Measurements from ENCODE around the gene ALK.

Gene ALK

DNA sequence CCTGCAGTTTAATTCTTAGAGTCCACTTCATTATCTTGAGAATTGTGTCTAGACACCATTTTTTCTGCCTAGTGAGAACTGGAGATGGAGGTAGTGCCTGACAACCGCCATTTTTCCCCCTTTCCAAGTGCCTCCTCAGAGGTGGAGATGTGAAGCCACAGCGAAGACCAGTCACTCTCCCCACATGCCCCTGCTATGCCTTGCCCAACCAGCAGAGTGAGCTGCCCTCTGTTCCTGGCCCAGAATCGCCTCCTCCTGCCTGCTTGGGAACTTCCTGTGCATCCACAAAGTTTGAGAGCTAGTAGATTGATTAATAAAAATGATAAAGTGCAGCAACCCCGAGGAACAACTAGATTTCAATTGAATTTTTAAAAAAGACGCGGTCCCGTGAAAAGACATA, 682.9 kb downstream of the ALK start:
- DNase-seq: peak; percentile 63

DNA sequence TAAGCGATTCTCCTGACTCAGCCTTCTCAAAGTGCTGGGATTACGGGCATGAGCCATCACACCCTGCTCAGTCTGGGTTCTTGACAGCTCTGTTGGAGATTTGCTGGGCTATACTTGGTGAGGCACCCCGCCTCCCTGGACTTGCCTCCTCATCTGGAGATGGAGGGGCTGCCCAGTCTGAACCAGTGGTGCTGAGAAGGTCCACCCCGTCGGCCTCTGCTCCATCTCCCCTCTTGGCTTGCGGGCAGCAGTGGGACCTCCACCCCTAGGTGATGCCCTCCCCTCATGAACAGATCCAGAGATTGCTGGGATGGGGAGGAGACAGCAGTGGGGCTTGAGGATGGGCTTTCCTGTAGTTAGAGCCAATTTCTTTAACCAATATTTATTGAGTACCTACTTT, 685.3 kb downstream of the ALK start:
- no peak for DNase-seq

DNA sequence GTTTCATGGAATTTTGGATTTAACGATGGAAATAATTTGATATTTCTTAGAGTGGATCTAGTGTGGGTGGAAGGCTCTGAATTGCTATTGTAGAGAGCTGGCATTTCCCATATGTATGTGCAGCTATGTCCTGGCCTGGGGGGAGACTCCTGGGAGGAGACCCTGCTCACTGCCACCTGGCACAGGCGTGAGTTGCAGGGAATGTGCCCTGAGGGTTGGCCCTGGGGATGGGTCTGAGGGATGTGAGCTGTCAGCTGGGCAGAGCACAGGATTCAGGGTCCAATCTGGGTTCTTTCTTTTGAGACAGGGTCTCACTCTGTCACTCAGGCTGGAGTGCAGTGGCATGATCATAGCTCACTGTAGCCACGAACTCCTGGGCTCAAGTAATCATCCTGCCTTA, 686.0 kb downstream of the ALK start:
- DNase-seq: no peak

DNA sequence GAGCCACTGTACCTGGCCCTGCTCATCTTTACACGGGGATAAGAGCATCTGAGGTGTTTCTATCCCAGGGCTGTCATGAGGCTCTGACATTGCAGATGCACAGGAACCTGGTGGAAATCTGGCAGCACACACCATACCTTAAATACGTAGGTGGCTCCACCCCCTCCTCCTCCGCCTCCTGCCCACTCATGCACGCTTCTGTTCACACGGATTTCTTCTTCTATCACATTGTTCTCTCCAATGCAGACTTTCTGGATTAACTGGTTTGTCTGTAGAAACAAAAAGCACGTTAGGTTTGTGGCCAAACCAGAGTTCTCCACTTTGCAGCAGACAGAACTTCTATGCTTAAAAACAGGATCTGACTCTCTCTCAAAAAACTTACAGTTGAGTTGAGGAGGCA, 688.0 kb downstream of the ALK start:
- no peak for DNase-seq

- DNase-seq: no peak
Measured at GRCh38 chr2:29232041-29232440, 689.3 kb downstream of the ALK start.

DNA sequence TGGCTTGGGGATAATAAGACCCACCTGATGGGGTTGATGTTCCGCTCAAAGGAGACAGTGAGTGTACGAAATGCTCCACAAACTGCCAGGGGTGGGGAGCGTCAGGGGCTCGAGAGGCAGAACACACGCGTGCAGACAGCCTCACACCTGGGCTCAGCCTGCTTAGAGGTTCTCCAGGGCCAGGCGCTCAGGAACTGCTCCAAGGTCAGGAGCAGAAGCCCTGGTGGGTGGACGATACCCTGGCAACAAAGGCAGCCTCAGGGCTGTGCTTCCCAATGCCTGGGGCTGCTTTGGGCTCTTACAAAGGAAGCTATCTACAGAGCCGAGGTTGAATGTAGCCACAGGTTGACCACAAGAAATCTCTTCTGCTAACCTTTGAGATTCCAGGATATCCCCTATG, 691.7 kb downstream of the ALK start:
- DNase-seq: no peak

DNA sequence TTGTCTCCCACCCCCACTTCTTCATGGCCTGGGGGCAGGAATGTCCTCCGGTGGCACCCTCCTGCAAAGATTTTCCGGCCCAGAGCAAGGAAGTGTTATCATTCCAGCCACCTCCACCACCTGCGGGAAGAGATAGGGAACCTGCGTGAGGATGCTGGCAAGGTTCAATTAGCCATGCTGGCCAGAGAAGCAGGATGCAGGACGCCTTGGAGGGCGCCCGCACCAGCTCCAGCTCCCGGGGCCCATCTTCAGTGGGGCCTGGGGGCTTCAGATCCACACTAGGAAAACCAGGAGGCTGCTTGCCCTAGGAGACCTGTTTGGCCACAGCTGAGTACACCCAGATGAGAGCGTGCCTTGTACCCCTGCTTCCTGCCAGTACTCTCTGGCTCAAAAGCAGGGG, 692.4 kb downstream of the ALK start:
- no peak for DNase-seq

- DNase-seq: peak; percentile 15
Measured at GRCh38 chr2:29227935-29228675, 693.3 kb downstream of the ALK start.

- no peak for DNase-seq
Measured at GRCh38 chr2:29226808-29227207, 694.6 kb downstream of the ALK start.

DNA sequence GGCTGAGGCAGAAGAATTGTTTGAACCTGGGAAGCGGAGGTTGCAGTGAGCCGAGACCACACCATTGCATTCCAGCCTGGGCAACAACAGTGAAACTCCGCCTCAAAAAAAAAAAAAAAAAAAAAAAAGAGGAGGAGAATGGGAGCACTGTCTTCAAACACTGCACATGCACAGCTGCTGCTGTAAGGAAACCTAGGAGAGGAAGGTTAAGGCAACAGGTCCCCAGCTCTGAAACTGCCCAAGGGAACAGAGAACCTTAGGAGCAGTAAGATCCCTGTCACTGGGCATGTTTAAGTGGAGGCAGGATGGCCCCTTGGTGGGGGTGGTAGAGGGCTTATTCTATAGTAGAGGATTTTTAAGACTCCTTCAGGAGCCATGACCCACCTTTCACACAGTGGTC, 695.0 kb downstream of the ALK start:
- no peak for DNase-seq

GRCh38 chr2:29225814-29226213, 695.6 kb downstream of the ALK start:
- no peak for DNase-seq

GRCh38 chr2:29224693-29225551, 696.5 kb downstream of the ALK start:
- peak; percentile 57 for DNase-seq

GRCh38 chr2:29223851-29224692, 697.3 kb downstream of the ALK start:
- DNase-seq: peak; percentile 76

- no peak for DNase-seq
Measured at GRCh38 chr2:29223257-29223656, 698.1 kb downstream of the ALK start.

GRCh38 chr2:29222381-29223179, 698.8 kb downstream of the ALK start:
- DNase-seq: no peak

GRCh38 chr2:29220506-29221270, 700.7 kb downstream of the ALK start:
- DNase-seq: no peak

GRCh38 chr2:29219374-29219773, 702.0 kb downstream of the ALK start:
- DNase-seq: no peak

GRCh38 chr2:29218550-29219125, 702.7 kb downstream of the ALK start:
- DNase-seq: no peak

DNA sequence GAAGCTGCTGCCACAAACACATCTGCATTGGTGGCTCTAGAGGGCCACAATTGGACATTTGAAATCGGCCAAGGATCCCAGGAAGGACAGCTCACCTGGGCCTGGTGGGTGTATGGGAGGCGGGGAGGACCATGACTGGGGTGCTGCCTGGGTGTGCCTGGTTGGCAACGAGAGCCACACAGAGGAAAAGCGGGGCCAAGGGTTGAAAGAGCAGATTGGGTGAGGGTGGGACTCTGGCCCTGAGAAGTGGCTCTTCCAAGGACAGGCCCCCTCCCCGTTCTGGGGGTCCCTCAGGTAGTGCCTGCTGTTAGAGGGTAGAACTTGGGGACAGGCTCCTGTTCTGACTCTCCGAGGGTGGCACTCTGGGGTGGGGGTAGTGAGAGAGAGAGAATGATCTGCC, 703.3 kb downstream of the ALK start:
- DNase-seq: no peak

- DNase-seq: no peak
Measured at GRCh38 chr2:29216609-29216909, 704.8 kb downstream of the ALK start.

GRCh38 chr2:29215739-29216608, 705.4 kb downstream of the ALK start:
- DNase-seq: no peak

All from NCI-H69 (cell line).